Measurements from ENCODE around the gene GNG8. TPM values are rescaled to one million over a fixed set of nuclear protein-coding genes. Genes with fewer than 3 reads are reported as not detected.

GNG8 gene
- total and polyA plus RNA-seq, 2 of the 13 experiments (the other 11 are each of a cell fraction or from before 2014, with no cell fraction given): not detected

DNA sequence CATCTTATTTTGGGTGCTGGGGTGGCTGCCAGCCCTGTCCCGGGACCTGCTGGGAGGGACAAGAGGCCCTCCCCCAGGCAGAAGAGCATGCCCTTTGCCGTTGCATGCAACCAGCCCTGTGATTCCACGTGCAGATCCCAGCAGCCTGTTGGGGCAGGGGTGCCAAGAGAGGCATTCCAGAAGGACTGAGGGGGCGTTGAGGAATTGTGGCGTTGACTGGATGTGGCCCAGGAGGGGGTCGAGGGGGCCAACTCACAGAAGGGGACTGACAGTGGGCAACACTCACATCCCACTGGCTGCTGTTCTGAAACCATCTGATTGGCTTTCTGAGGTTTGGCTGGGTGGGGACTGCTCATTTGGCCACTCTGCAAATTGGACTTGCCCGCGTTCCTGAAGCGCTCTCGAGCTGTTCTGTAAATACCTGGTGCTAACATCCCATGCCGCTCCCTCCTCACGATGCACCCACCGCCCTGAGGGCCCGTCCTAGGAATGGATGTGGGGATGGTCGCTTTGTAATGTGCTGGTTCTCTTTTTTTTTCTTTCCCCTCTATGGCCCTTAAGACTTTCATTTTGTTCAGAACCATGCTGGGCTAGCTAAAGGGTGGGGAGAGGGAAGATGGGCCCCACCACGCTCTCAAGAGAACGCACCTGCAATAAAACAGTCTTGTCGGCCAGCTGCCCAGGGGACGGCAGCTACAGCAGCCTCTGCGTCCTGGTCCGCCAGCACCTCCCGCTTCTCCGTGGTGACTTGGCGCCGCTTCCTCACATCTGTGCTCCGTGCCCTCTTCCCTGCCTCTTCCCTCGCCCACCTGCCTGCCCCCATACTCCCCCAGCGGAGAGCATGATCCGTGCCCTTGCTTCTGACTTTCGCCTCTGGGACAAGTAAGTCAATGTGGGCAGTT is 26.2 kb downstream of the GNG8 start (continued):
- TF ChIP-seq, protein P1, sequence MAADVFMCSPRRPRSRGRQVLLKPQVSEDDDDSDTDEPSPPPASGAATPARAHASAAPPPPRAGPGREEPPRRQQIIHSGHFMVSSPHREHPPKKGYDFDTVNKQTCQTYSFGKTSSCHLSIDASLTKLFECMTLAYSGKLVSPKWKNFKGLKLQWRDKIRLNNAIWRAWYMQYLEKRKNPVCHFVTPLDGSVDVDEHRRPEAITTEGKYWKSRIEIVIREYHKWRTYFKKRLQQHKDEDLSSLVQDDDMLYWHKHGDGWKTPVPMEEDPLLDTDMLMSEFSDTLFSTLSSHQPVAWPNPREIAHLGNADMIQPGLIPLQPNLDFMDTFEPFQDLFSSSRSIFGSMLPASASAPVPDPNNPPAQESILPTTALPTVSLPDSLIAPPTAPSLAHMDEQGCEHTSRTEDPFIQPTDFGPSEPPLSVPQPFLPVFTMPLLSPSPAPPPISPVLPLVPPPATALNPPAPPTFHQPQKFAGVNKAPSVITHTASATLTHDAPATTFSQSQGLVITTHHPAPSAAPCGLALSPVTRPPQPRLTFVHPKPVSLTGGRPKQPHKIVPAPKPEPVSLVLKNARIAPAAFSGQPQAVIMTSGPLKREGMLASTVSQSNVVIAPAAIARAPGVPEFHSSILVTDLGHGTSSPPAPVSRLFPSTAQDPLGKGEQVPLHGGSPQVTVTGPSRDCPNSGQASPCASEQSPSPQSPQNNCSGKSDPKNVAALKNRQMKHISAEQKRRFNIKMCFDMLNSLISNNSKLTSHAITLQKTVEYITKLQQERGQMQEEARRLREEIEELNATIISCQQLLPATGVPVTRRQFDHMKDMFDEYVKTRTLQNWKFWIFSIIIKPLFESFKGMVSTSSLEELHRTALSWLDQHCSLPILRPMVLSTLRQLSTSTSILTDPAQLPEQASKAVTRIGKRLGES (CRISPR knock-in tag; IDR thresholded peaks at IDR 0.05; ENCODE audit: borderline replicate concordance): no peak
- TF ChIP-seq, protein P2, sequence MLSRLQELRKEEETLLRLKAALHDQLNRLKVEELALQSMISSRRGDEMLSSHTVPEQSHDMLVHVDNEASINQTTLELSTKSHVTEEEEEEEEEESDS (CRISPR knock-in tag; IDR thresholded peaks at IDR 0.05; ENCODE audit: borderline replicate concordance): no peak

DNA sequence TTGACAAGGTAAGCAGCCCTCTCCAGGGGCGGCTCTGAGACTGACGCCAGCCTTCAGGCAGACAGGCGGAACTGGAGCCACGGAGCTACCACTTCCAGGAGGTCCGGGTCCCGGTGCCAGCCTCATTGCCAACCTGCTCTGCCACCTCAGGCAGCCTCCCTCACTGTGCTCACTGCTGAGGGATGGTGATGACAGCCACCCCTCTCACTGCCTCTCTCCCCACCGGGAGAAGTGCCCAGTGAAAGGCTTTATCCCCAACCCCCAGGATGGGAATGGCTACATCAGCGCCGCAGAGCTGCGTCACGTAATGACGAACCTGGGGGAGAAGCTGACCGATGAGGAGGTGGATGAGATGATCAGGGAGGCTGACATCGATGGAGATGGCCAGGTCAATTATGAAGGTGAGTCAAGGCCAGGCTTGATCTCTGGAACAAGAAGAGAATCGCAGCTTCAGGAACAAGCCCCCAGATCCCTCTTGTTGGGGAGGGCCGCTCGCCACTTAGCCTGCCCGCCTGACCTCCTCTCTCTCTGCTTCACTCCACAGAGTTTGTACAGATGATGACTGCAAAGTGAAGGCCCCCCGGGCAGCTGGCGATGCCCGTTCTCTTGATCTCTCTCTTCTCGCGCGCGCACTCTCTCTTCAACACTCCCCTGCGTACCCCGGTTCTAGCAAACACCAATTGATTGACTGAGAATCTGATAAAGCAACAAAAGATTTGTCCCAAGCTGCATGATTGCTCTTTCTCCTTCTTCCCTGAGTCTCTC is 27.2 kb downstream of the GNG8 start:
- 96% methylated on average over 27 of the region's 27 CpGs for WGBS (ENCODE audit: low lambda C conversion rate)
- Histone ChIP-seq H3K9ac (ENCODE audit: insufficient read depth, low read depth, low read length) (no peak overlapping the region), H3K4me2 (ENCODE audit: low read depth, low read length) (no peak overlapping the region), H3K27ac (ENCODE audit: extremely low read length, insufficient read depth, low read length) (no peak overlapping the region), H3K9me3 (ENCODE audit: low read length) (no peaks in the 10 kb centered on the region), H3K79me2 (ENCODE audit: insufficient read depth, low read length) (peaks cover 15% of the 10 kb centered on the region), H3K27me3 (ENCODE audit: control insufficient read depth in 1 of 2, insufficient read depth in 2 of 2, low read length in 2 of 2) (no peaks in the 10 kb centered on the region), H3K36me3 (replicated peaks in 1 of 2; ENCODE audit: control insufficient read depth in 1 of 2, insufficient read depth in 2 of 2, low read length in 2 of 2) (peaks cover 30 to 55% of the 10 kb centered on the region in 2 experiments; a peak in 4 of 5 replicates), H3K4me1 (ENCODE audit: insufficient read depth, low read length) (peaks cover 23% of the 10 kb centered on the region), H2AFZ (ENCODE audit: low read length) (no peak overlapping the region), H3K4me3 (replicated peaks in 1 of 3; ENCODE audit: insufficient read depth in 1 of 3, low read depth in 2 of 3, low read length in 3 of 3) (no peak overlapping the region), H4K20me1 (ENCODE audit: insufficient read depth, low read length) (peaks cover 10% of the 10 kb centered on the region; the same call in 1 of the 2 replicates)
- TF ChIP-seq FOXM1 (CRISPR knock-in tag; IDR thresholded peaks at IDR 0.05) (no peak), AGO2 (optimal IDR thresholded peaks at IDR 0.05; ENCODE audit: low read depth, low read length) (peak; percentile 55)
- DNase-seq (ENCODE audit: low spot score) (no peak), ATAC-seq (no peak), FAIRE-seq (no peak)
- in situ Hi-C loops (cut with HindIII; ENCODE audit: extremely low pct_ligation_motif_present, low pct_unique_long_range_greater_than_20kb): no loop called here
- ChIA-PET CTCF (ENCODE audit: low intra/inter-chr PET ratio, low total read pairs) (no interaction called here), POLR2A (no interaction called here)
- intact Hi-C loops (cut with micrococcal nuclease; ENCODE audit: unreplicated experiment): no loop called here
- no TSS peak for BruUV-seq (replicated peaks)
